ENCODE measurements around the gene IQSEC1. TPM values are rescaled to one million over a fixed set of nuclear protein-coding genes. Genes with fewer than 3 reads are reported as not detected.
A peak's percentile ranks its signal among the peaks of the same experiment; 100 is the strongest.

Gene IQSEC1
- total and polyA plus RNA-seq, 9 of the 15 experiments (the other 6 are each of a cell fraction or from before 2014, with no cell fraction given) = 0.56 to 39.0 (median 6.8) TPM

- TF ChIP-seq POLR2H (tag; IDR thresholded peaks at IDR 0.05; ENCODE audit: low read depth) = no peak
- no peak for TF ChIP-seq ZFX (CRISPR knock-in tag; IDR thresholded peaks at IDR 0.05)
Observed at GRCh38 chr3:12980596-12981290, 92.5 kb downstream of the IQSEC1 start (continued).

GRCh38 chr3:12979947-12980487 is 93.2 kb downstream of the IQSEC1 start:
- in situ Hi-C loops (cut with MboI) (loop anchor here (5.0 kb wide), 1 partner anchor 83 kb away; no protein-coding TSS in a partner anchor), intact Hi-C loops (cut with micrococcal nuclease) (no loop called here)
- peak overlapping the region in 1 of 2 experiments; percentile 75; a peak in 2 of 4 replicates for H3K9ac ChIP-seq (ENCODE audit: insufficient read depth in 1 of 2, low read depth in 2 of 2, low read length in 2 of 2)
- no peaks in the 10 kb centered on the region for H3K27me3 ChIP-seq (ENCODE audit: control insufficient read depth in 2 of 2, insufficient read depth in 2 of 2, low read length in 2 of 2)
- ChIA-PET CTCF (ENCODE audit: low intra/inter-chr PET ratio) (no interaction called here), POLR2A (interaction anchor here (0.7 to 2.0 kb wide), 3 partner anchors 9 to 148 kb away, joined by 3 to 9 read pairs (median 5); no protein-coding TSS in a partner anchor)
- TF ChIP-seq ZKSCAN1 (IDR thresholded peaks at IDR 0.05; ENCODE audit: low read depth, low read length) (peak; percentile 62; the same call in 1 of the 2 replicates), NRF1 (conservative IDR thresholded peaks at IDR 0.05 in 1 of 2, IDR thresholded peaks at IDR 0.05 in 1 of 2) (no peak), ZNF384 (IDR thresholded peaks at IDR 0.05; ENCODE audit: low read depth, low read length) (no peak)
- WGBS (ENCODE audit: insufficient coverage, low coverage, missing lambda C conversion rate) = 41% methylated on average over 4 of the region's 4 CpGs
- no peaks in the 10 kb centered on the region; the same call in 1 of the 2 replicates for H4K20me1 ChIP-seq (replicated peaks; ENCODE audit: control insufficient read depth, insufficient read depth, low read length)
- BruUV-seq (replicated peaks) = no TSS peak
- no peak overlapping the region for H3K27ac ChIP-seq (ENCODE audit: extremely low read depth, low read depth, low read length)
- H3K9me3 ChIP-seq (replicated peaks; ENCODE audit: control insufficient read depth, insufficient read depth, low read depth, low read length) = no peaks in the 10 kb centered on the region
- H3K36me3 ChIP-seq (ENCODE audit: control insufficient read depth, insufficient read depth, low read length) = no peaks in the 10 kb centered on the region
- no peak overlapping the region for H2AFZ ChIP-seq (ENCODE audit: low read depth, low read length)
- H3K9me1 ChIP-seq (ENCODE audit: control insufficient read depth, insufficient read depth, low read length) = no peaks in the 10 kb centered on the region
- H3K4me2 ChIP-seq (ENCODE audit: insufficient read depth, low read length) = peak overlapping the region; percentile 52; the same call in 1 of the 2 replicates
- no peak for DNase-seq (ENCODE audit: extremely low read depth in 1 of 4, low spot score in 3 of 4)
- no peak overlapping the region for H3K4me3 ChIP-seq
- no peak for ATAC-seq
- no peak for FAIRE-seq
- peaks cover 8% of the 10 kb centered on the region; the same call in 2 of the 3 replicates for H3K79me2 ChIP-seq (ENCODE audit: control insufficient read depth, insufficient read depth, low read length)
- peaks cover 21 to 42% of the 10 kb centered on the region in 2 experiments; a peak in 4 of 5 replicates for H3K4me1 ChIP-seq (replicated peaks in 1 of 2; ENCODE audit: control insufficient read depth in 2 of 2, insufficient read depth in 2 of 2, low read length in 2 of 2)
